Colonic mucosa (tissue), 4 donors: ENCODE measurements around the gene NUP43. TPM values are rescaled to one million over a fixed set of nuclear protein-coding genes. Genes with fewer than 3 reads are reported as not detected.

ENCODE experiments used
- DNase-seq: peaks from one replicate; pipeline ENCODE4 v3.0.0-alpha.2; 2020
- H3K27ac ChIP-seq: fragments of 200-600 bp; one replicate; pipeline ENCODE4 v1.8.0; 2021
- H3K27me3 ChIP-seq: fragments of 200-600 bp; one replicate; pipeline ENCODE4 v1.8.0; 2021
- H3K36me3 ChIP-seq: fragments of 200-600 bp; one replicate; pipeline ENCODE4 v1.8.0; 2021
- H3K4me1 ChIP-seq: fragments of 200-600 bp; one replicate; pipeline ENCODE4 v1.8.0; 2021; ENCODE audit warnings: mild to moderate bottlenecking
- H3K4me3 ChIP-seq: fragments of 200-600 bp; one replicate; pipeline ENCODE4 v1.8.0; 2021
- H3K9ac ChIP-seq, 2 donors: one replicate each; pipeline ENCODE4 v1.7.0; 2013; ENCODE audit warnings: control low read depth in 2 of 2, low read depth in 2 of 2, low read length in 2 of 2
- H3K9me3 ChIP-seq: fragments of 200-600 bp; one replicate; pipeline ENCODE4 v1.8.0; 2021
- CTCF ChIP-seq: fragments of 200-600 bp; IDR thresholded peaks from one replicate; pipeline ENCODE4 v1.8.0; 2022; ENCODE audit warnings: antibody characterized with exemption, mild to moderate bottlenecking
- intact Hi-C: fragments of 100-400 bp; cut with DNase I; formaldehyde crosslinking; loops from one replicate; pipeline ENCODE4 v1.14.1; 2022
- total RNA-seq, 2 donors: library from RNA; stranded (reverse); fragmentation: NEBNext Ultra II Directional in 1 of 2; extraction: Animal tissue kit (Norgen Biotek cat#: 25700) in 1 of 2; gene quantifications; one replicate each; pipeline ENCODE4 v1.2.1, GENCODE V29; 2021
- donor health status: healthy.
- donor health status: DM: no; HTN: no; CAD: no.
- donor health status: DM: no; HTN: no; CAD: no.

NUP43 gene
- total RNA-seq, 2 donors from 2014 or later = 25.0 to 43.5 TPM

- Histone ChIP-seq H3K4me1 (no peaks in the 10 kb centered on the region), H3K27ac (peak overlapping the region; percentile 98), H3K4me3 (peak overlapping the region; percentile 81), H3K9me3 (no peaks in the 10 kb centered on the region), H3K36me3 (no peaks in the 10 kb centered on the region), H3K9ac (peak overlapping the region; percentile 89 to 99), H3K27me3 (no peaks in the 10 kb centered on the region)
- intact Hi-C loops = loop anchor here (5.0 kb wide), 1 partner anchor 150 kb away; the partner anchor contains the start of gene GINM1
- no peak for TF ChIP-seq CTCF
- no peak for DNase-seq
These were observed 29.1 kb downstream of the NUP43 start for GRCh38 chr6:149717255-149717587.

- Histone ChIP-seq H3K27me3 (no peaks in the 10 kb centered on the region), H3K27ac (peak overlapping the region; percentile 98), H3K9ac (no peak overlapping the region), H3K9me3 (no peaks in the 10 kb centered on the region), H3K4me3 (peak overlapping the region; percentile 81), H3K36me3 (no peaks in the 10 kb centered on the region), H3K4me1 (no peaks in the 10 kb centered on the region)
- intact Hi-C loops = loop anchor here (5.0 kb wide), 1 partner anchor 149 kb away; the partner anchor contains the start of gene GINM1
- no peak for TF ChIP-seq CTCF
- no peak for DNase-seq
These were observed 30.0 kb downstream of the NUP43 start for GRCh38 chr6:149716181-149716963.

GRCh38 chr6:149714442-149714841, 31.9 kb downstream of the NUP43 start:
- no peak overlapping the region for H3K27ac ChIP-seq
- H3K4me3 ChIP-seq = no peak overlapping the region
- H3K9ac ChIP-seq = no peak overlapping the region
- H3K27me3 ChIP-seq = no peaks in the 10 kb centered on the region
- no peaks in the 10 kb centered on the region for H3K4me1 ChIP-seq
- TF ChIP-seq CTCF = no peak
- H3K9me3 ChIP-seq = no peaks in the 10 kb centered on the region
- no peaks in the 10 kb centered on the region for H3K36me3 ChIP-seq
- intact Hi-C loops = no loop called here
- no peak for DNase-seq

- intact Hi-C loops = no loop called here
- TF ChIP-seq CTCF = no peak
These were observed 34.6 kb downstream of the NUP43 start for GRCh38 chr6:149711711-149712110.

GRCh38 chr6:149701714-149702113, 44.6 kb downstream of the NUP43 start:
- peaks cover 3% of the 10 kb centered on the region for H3K4me1 ChIP-seq
- intact Hi-C loops = no loop called here
- H3K27me3 ChIP-seq = no peaks in the 10 kb centered on the region
- H3K9ac ChIP-seq = no peak overlapping the region
- no peak for DNase-seq
- no peaks in the 10 kb centered on the region for H3K36me3 ChIP-seq
- H3K27ac ChIP-seq = no peak overlapping the region
- no peaks in the 10 kb centered on the region for H3K9me3 ChIP-seq
- H3K4me3 ChIP-seq = no peak overlapping the region
- TF ChIP-seq CTCF = no peak

More at GRCh38 chr6:149711711-149712110, 34.6 kb downstream of the NUP43 start:
- Histone ChIP-seq H3K9me3 (no peaks in the 10 kb centered on the region), H3K4me1 (no peaks in the 10 kb centered on the region), H3K4me3 (no peak overlapping the region), H3K36me3 (no peaks in the 10 kb centered on the region), H3K27ac (no peak overlapping the region), H3K27me3 (no peaks in the 10 kb centered on the region), H3K9ac (no peak overlapping the region)
- DNase-seq = no peak
